WTC11 (cell line): ENCODE measurements around the gene PDE6H. TPM values are rescaled to one million over a fixed set of nuclear protein-coding genes. Genes with fewer than 3 reads are reported as not detected.

Experiments used
- ATAC-seq: fragments of 200-7000 bp; cut with Tn5 transposase; 2 replicates; pipeline ENCODE4 v1.10.0; 2021; ENCODE audit warnings: mild to moderate bottlenecking, moderate library complexity
- CTCF ChIA-PET: fragments of 300-600 bp; sonication (Branson Sonifier 250); formaldehyde crosslinking; loops from one replicate; lab custom pipeline; 2021; ENCODE audit warnings: antibody characterized with exemption; lab: Charles Lee
- POLR2A ChIA-PET: fragments of 350-600 bp; sonication (Branson Sonifier 250); formaldehyde crosslinking; loops from one replicate; lab custom pipeline; 2021; ENCODE audit warnings: antibody characterized with exemption; lab: Charles Lee
- DNase-seq: peaks from one replicate; pipeline ENCODE4 v3.0.0; 2021; ENCODE audit warnings: low spot score
- H3K27ac Mint-ChIP-seq: 2 replicates; pipeline ENCODE4 v1.8.0; 2021; ENCODE audit warnings: mixed read lengths
- H3K27me3 Mint-ChIP-seq: 2 replicates; pipeline ENCODE4 v1.8.0; 2021; ENCODE audit warnings: low read depth, mild to moderate bottlenecking, moderate library complexity, mixed read lengths
- H3K36me3 Mint-ChIP-seq: 2 replicates; pipeline ENCODE4 v1.8.0; 2021; ENCODE audit warnings: mixed read lengths
- H3K4me1 Mint-ChIP-seq: 2 replicates; pipeline ENCODE4 v1.8.0; 2022; ENCODE audit warnings: mixed read lengths
- H3K4me3 Mint-ChIP-seq: 2 replicates; pipeline ENCODE4 v1.8.0; 2021; ENCODE audit warnings: mild to moderate bottlenecking, moderate library complexity, mixed read lengths
- H3K9me3 Mint-ChIP-seq: 2 replicates; pipeline ENCODE4 v1.8.0; 2021; ENCODE audit warnings: mixed read lengths
- CBFB ChIP-seq: sonication (generic); formaldehyde crosslinking; IDR thresholded peaks from 2 replicates; pipeline ENCODE4 v1.8.1; 2022; ENCODE audit warnings: mild to moderate bottlenecking, low read depth, missing genetic modification reagents
- GABPB1 ChIP-seq: sonication (generic); formaldehyde crosslinking; IDR thresholded peaks from 2 replicates; pipeline ENCODE4 v1.8.1; 2023; ENCODE audit warnings: mild to moderate bottlenecking, missing genetic modification reagents
- IRF2 ChIP-seq: sonication (generic); formaldehyde crosslinking; IDR thresholded peaks from 2 replicates; pipeline ENCODE4 v1.8.0; 2022; ENCODE audit warnings: low read depth, missing genetic modification reagents, borderline replicate concordance
- SMAD3 ChIP-seq: sonication (generic); formaldehyde crosslinking; IDR thresholded peaks from 2 replicates; pipeline ENCODE4 v1.8.0; 2022; ENCODE audit warnings: missing genetic modification reagents, mild to moderate bottlenecking, borderline replicate concordance
- TEAD4 ChIP-seq: sonication (generic); formaldehyde crosslinking; IDR thresholded peaks from 2 replicates; pipeline ENCODE4 v1.8.0; 2022; ENCODE audit warnings: mild to moderate bottlenecking, missing genetic modification reagents
- TP53 ChIP-seq: sonication (generic); formaldehyde crosslinking; IDR thresholded peaks from 2 replicates; pipeline ENCODE4 v1.8.1; 2023; ENCODE audit warnings: mild to moderate bottlenecking, missing genetic modification reagents
- ZBTB21 ChIP-seq: sonication (generic); formaldehyde crosslinking; IDR thresholded peaks from 2 replicates; pipeline ENCODE4 v1.8.1; 2023; ENCODE audit warnings: mild to moderate bottlenecking, missing genetic modification reagents, borderline replicate concordance
- ZNF121 ChIP-seq: sonication (generic); formaldehyde crosslinking; IDR thresholded peaks from 2 replicates; pipeline ENCODE4 v1.8.0; 2023; ENCODE audit warnings: missing genetic modification reagents
- ZNF219 ChIP-seq: sonication (generic); formaldehyde crosslinking; IDR thresholded peaks from 2 replicates; pipeline ENCODE4 v1.8.0; 2023; ENCODE audit warnings: missing genetic modification reagents, mild to moderate bottlenecking, borderline replicate concordance
- ZNF263 ChIP-seq: sonication (generic); formaldehyde crosslinking; IDR thresholded peaks from 2 replicates; pipeline ENCODE4 v1.8.1; 2022; ENCODE audit warnings: low read depth, mild to moderate bottlenecking, moderate library complexity, missing genetic modification reagents
- total RNA-seq: library from RNA; stranded (reverse); gene quantifications from 3 replicates; pipeline ENCODE4 v1.2.3, GENCODE V29; 2021
- TF ChIP-seq, protein P1 (sequence below): sonication (generic); formaldehyde crosslinking; IDR thresholded peaks from 2 replicates; pipeline ENCODE4 v1.8.0; 2022; ENCODE audit warnings: missing genetic modification reagents
- TF ChIP-seq, protein P2 (sequence below): sonication (generic); formaldehyde crosslinking; IDR thresholded peaks from 2 replicates; pipeline ENCODE4 v1.8.1; 2023; ENCODE audit warnings: mild to moderate bottlenecking, missing genetic modification reagents
- TF ChIP-seq, protein P3 (sequence below): sonication (generic); formaldehyde crosslinking; IDR thresholded peaks from 2 replicates; pipeline ENCODE4 v1.8.0; 2022; ENCODE audit warnings: mild to moderate bottlenecking, missing genetic modification reagents
- TF ChIP-seq, protein P4 (sequence below): sonication (generic); formaldehyde crosslinking; IDR thresholded peaks from 2 replicates; pipeline ENCODE4 v1.8.1; 2023; ENCODE audit warnings: mild to moderate bottlenecking, missing genetic modification reagents, moderate library complexity
- TF ChIP-seq, protein P5 (sequence below): sonication (generic); formaldehyde crosslinking; IDR thresholded peaks from 2 replicates; pipeline ENCODE4 v1.8.1; 2022; ENCODE audit warnings: low read depth, mild to moderate bottlenecking, moderate library complexity, missing genetic modification reagents, borderline replicate concordance
- TF ChIP-seq, protein P6 (sequence below): fragments of 250-450 bp; sonication (Bioruptor Pico); conservative IDR thresholded peaks from 2 replicates; pipeline ENCODE4 v1.9.0; 2021; ENCODE audit warnings: mild to moderate bottlenecking

The PDE6H gene
- total RNA-seq, 1 experiment from 2014 or later: not detected

DNA sequence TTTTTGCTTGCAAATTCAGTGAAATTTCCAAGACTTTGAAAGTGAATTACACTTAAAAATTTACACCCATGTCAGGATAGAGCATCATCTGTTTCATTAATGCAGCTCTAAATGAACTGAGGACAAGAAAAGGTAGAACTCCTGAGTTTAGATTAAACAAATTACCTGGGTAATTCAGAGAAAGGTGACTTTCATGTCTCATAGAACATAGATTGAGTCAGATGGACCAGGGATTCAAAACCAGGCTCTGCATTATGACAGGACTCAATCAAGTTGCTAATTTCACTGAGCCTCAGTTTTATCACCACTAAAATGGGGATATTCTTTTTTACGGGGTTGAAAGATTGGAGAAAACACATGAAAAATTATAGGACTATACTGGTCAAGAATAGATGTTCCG is 15.9 kb upstream of the PDE6H start (continued):
- TF ChIP-seq, protein P1, sequence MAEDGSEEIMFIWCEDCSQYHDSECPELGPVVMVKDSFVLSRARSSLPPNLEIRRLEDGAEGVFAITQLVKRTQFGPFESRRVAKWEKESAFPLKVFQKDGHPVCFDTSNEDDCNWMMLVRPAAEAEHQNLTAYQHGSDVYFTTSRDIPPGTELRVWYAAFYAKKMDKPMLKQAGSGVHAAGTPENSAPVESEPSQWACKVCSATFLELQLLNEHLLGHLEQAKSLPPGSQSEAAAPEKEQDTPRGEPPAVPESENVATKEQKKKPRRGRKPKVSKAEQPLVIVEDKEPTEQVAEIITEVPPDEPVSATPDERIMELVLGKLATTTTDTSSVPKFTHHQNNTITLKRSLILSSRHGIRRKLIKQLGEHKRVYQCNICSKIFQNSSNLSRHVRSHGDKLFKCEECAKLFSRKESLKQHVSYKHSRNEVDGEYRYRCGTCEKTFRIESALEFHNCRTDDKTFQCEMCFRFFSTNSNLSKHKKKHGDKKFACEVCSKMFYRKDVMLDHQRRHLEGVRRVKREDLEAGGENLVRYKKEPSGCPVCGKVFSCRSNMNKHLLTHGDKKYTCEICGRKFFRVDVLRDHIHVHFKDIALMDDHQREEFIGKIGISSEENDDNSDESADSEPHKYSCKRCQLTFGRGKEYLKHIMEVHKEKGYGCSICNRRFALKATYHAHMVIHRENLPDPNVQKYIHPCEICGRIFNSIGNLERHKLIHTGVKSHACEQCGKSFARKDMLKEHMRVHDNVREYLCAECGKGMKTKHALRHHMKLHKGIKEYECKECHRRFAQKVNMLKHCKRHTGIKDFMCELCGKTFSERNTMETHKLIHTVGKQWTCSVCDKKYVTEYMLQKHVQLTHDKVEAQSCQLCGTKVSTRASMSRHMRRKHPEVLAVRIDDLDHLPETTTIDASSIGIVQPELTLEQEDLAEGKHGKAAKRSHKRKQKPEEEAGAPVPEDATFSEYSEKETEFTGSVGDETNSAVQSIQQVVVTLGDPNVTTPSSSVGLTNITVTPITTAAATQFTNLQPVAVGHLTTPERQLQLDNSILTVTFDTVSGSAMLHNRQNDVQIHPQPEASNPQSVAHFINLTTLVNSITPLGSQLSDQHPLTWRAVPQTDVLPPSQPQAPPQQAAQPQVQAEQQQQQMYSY: no peak
- TF ChIP-seq, protein P2, sequence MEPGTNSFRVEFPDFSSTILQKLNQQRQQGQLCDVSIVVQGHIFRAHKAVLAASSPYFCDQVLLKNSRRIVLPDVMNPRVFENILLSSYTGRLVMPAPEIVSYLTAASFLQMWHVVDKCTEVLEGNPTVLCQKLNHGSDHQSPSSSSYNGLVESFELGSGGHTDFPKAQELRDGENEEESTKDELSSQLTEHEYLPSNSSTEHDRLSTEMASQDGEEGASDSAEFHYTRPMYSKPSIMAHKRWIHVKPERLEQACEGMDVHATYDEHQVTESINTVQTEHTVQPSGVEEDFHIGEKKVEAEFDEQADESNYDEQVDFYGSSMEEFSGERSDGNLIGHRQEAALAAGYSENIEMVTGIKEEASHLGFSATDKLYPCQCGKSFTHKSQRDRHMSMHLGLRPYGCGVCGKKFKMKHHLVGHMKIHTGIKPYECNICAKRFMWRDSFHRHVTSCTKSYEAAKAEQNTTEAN (CRISPR knock-in tag): no peak
- TF ChIP-seq ZBTB21 (CRISPR knock-in tag): no peak
- TF ChIP-seq TEAD4 (CRISPR knock-in tag): no peak
- TF ChIP-seq TP53 (CRISPR knock-in tag): no peak

DNA sequence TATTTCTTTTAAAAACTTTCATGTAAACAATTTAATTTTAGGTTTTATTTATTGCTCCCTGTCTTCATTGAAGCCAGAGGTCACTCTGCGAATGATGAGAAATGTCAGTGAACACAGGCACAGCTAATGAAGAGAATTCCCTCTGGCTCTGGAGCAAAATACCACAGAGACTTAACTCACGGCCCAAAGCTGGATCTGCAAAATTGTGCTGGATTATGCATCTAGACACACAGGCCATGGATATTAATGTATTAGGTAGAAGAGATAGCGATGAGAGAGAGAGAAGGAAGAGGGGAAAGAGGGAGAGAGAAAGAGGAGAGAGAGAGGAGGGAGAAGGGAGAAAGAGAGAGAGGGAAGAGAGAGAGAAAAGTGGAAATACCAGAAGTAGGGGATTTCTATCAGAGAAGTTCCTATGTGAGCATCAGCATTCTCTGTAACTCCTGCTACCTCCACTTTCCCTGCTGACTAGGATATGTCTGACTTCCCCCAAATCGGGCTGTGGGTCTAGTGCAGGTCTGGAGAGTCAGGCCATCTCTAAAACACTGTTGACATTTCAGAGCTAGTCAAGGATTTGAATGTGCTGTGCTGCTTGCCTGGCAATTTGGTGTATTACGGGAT is 15.2 kb upstream of the PDE6H start:
- ATAC-seq (no peak), DNase-seq (no peak)
- POLR2A ChIA-PET: no interaction called here
- Mint-ChIP-seq H3K4me3 (no peak overlapping the region), H3K27ac (no peak overlapping the region), H3K4me1 (peaks cover 42% of the 10 kb centered on the region), H3K27me3 (no peaks in the 10 kb centered on the region; the same call in 1 of the 2 replicates), H3K36me3 (no peaks in the 10 kb centered on the region), H3K9me3 (no peaks in the 10 kb centered on the region)
- CTCF ChIA-PET: no interaction called here
- no peak for TF ChIP-seq GABPB1 (CRISPR knock-in tag)
- TF ChIP-seq, protein P3, sequence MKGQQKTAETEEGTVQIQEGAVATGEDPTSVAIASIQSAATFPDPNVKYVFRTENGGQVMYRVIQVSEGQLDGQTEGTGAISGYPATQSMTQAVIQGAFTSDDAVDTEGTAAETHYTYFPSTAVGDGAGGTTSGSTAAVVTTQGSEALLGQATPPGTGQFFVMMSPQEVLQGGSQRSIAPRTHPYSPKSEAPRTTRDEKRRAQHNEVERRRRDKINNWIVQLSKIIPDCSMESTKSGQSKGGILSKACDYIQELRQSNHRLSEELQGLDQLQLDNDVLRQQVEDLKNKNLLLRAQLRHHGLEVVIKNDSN (CRISPR knock-in tag): no peak
- TF ChIP-seq ZNF121 (CRISPR knock-in tag): no peak
- no peak for TF ChIP-seq ZNF263 (CRISPR knock-in tag)
- TF ChIP-seq IRF2 (CRISPR knock-in tag): no peak
- TF ChIP-seq, protein P4, sequence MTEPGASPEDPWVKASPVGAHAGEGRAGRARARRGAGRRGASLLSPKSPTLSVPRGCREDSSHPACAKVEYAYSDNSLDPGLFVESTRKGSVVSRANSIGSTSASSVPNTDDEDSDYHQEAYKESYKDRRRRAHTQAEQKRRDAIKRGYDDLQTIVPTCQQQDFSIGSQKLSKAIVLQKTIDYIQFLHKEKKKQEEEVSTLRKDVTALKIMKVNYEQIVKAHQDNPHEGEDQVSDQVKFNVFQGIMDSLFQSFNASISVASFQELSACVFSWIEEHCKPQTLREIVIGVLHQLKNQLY: no peak
- TF ChIP-seq, protein P5, sequence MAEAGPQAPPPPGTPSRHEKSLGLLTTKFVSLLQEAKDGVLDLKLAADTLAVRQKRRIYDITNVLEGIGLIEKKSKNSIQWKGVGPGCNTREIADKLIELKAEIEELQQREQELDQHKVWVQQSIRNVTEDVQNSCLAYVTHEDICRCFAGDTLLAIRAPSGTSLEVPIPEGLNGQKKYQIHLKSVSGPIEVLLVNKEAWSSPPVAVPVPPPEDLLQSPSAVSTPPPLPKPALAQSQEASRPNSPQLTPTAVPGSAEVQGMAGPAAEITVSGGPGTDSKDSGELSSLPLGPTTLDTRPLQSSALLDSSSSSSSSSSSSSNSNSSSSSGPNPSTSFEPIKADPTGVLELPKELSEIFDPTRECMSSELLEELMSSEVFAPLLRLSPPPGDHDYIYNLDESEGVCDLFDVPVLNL (CRISPR knock-in tag): no peak

DNA sequence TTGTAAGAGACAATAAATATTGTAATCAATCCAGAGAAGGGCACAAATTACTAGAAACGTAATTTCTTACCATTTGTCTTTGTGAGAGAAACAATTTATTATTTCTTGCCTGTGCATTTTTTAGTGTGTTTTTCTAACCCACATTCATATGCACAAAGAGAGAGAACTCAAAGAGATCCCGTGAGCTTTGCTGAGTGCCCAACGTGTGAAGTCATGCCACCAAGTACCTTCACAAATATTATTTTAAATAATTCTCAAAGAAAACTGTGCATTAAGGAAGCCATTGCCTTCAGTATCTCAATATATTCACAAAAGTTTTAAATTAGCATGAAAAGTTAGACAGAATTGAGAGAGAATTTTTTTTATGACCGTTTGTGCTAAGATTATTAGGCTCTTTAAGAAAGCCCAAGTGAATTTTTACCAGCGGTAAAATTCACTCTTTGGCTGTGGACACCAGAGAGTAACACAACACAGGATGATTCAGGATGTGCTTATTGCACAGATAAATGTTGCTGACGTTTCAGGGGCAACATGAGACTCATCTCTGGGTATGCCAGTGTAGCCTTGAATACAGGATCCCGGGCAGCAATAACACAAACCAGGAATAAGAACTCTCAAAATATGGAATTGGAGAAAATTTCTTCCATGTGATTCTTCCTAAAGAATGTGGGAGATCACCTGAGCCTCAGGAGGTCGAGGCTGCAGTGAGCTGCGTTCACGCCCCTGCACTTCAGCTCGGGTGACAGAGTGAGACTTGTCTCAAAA is 14.3 kb upstream of the PDE6H start:
- ChIA-PET CTCF (interaction anchor here (1.3 kb wide), 1 partner anchor 22 kb away, joined by 4 read pairs; no protein-coding TSS in a partner anchor), POLR2A (no interaction called here)
- no peak overlapping the region for H3K27ac Mint-ChIP-seq
- ATAC-seq (no peak), DNase-seq (no peak)
- H3K27me3 Mint-ChIP-seq: no peaks in the 10 kb centered on the region; the same call in 1 of the 2 replicates
- no peaks in the 10 kb centered on the region for H3K9me3 Mint-ChIP-seq
- H3K4me3 Mint-ChIP-seq: no peak overlapping the region
- no peaks in the 10 kb centered on the region for H3K36me3 Mint-ChIP-seq
- peaks cover 42% of the 10 kb centered on the region for H3K4me1 Mint-ChIP-seq
- no peak for TF ChIP-seq CBFB (CRISPR knock-in tag)
- no peak for TF ChIP-seq ZNF219 (CRISPR knock-in tag)
- TF ChIP-seq, protein P4: no peak
- TF ChIP-seq SMAD3 (CRISPR knock-in tag): no peak
- TF ChIP-seq, protein P6, sequence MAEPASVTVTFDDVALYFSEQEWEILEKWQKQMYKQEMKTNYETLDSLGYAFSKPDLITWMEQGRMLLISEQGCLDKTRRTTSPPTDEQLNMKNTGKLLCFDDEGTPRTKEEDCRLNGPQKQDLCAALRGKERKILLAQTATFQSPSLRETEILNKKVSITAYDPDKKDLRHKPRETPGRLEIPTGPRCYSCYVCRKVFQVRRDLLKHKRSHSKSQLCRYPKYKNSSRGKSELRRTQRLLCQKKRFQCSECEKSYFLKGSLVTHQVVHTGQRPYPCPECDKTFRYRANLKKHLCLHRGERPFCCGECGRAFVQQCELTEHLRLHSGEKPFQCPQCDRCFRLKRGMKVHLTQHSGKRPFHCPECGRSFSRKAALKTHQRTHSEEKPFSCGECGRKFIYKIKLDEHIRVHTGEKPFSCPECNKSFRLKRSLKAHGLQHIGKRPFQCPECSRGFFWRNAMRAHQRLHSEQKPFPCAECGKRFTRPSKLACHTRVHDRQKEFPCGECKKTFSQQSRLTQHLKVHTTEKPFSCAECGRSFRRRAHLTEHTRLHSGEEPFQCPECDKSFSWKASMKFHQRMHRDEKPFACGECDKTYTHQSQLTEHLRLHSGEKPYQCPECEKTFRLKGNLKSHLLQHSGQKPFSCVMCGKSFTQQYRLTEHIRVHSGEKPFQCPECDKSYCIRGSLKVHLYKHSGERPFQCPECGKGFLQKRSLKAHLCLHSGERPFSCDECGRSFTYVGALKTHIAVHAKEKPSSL (CRISPR knock-in tag): no peak
- TF ChIP-seq, protein P5 (CRISPR knock-in tag): no peak
